SK-N-DZ (cell line): ENCODE measurements around the gene KSR1.
"Not testable (repeated sequence)": the region's sequence is repeated elsewhere in the genome, so short reads cannot be mapped to it uniquely, and the experiment has no call there.

Experiments
- DNase-seq: peaks from one replicate; pipeline ENCODE4 v3.0.0-alpha.2; 2015; ENCODE audit warnings: low spot score

KSR1 gene

GRCh38 chr17:27426471-27426870, 29.8 kb upstream of the KSR1 start:
- DNase-seq, result not testable (repeated sequence)

- not testable (repeated sequence) for DNase-seq
Observed at GRCh38 chr17:27427166-27427862, 28.9 kb upstream of the KSR1 start.

GRCh38 chr17:27428781-27429505, 27.3 kb upstream of the KSR1 start:
- no peak for DNase-seq

- no peak for DNase-seq
Observed at GRCh38 chr17:27429666-27430382, 26.4 kb upstream of the KSR1 start.

- DNase-seq, result no peak
Observed at GRCh38 chr17:27430383-27430840, 25.8 kb upstream of the KSR1 start.

- peak; percentile 41 for DNase-seq
Observed at GRCh38 chr17:27430882-27431491, 25.3 kb upstream of the KSR1 start.

GRCh38 chr17:27433521-27433920, 22.7 kb upstream of the KSR1 start:
- DNase-seq, result no peak

GRCh38 chr17:27435431-27436070, 20.7 kb upstream of the KSR1 start:
- not testable (repeated sequence) for DNase-seq

GRCh38 chr17:27438348-27438998, 17.8 kb upstream of the KSR1 start:
- DNase-seq, result no peak

- no peak for DNase-seq
Observed at GRCh38 chr17:27439342-27439741, 16.9 kb upstream of the KSR1 start.

- DNase-seq, result no peak
Observed at GRCh38 chr17:27442702-27443101, 13.5 kb upstream of the KSR1 start.

GRCh38 chr17:27443491-27443890, 12.8 kb upstream of the KSR1 start:
- no peak for DNase-seq

GRCh38 chr17:27445971-27446370, 10.3 kb upstream of the KSR1 start:
- DNase-seq, result no peak

GRCh38 chr17:27446569-27447301, 9.5 kb upstream of the KSR1 start:
- no peak for DNase-seq

GRCh38 chr17:27448534-27448933, 7.7 kb upstream of the KSR1 start:
- DNase-seq, result not testable (repeated sequence)

- no peak for DNase-seq
Observed at GRCh38 chr17:27449541-27449940, 6.7 kb upstream of the KSR1 start.

GRCh38 chr17:27449988-27450387, 6.3 kb upstream of the KSR1 start:
- DNase-seq, result no peak

GRCh38 chr17:27450416-27450815, 5.8 kb upstream of the KSR1 start:
- DNase-seq, result no peak

- DNase-seq, result no peak
Observed at GRCh38 chr17:27451906-27452305, 4.3 kb upstream of the KSR1 start.

GRCh38 chr17:27452828-27453227, 3.4 kb upstream of the KSR1 start:
- no peak for DNase-seq
